Measurements from ENCODE around the gene PRM1.

Gene PRM1

DNA sequence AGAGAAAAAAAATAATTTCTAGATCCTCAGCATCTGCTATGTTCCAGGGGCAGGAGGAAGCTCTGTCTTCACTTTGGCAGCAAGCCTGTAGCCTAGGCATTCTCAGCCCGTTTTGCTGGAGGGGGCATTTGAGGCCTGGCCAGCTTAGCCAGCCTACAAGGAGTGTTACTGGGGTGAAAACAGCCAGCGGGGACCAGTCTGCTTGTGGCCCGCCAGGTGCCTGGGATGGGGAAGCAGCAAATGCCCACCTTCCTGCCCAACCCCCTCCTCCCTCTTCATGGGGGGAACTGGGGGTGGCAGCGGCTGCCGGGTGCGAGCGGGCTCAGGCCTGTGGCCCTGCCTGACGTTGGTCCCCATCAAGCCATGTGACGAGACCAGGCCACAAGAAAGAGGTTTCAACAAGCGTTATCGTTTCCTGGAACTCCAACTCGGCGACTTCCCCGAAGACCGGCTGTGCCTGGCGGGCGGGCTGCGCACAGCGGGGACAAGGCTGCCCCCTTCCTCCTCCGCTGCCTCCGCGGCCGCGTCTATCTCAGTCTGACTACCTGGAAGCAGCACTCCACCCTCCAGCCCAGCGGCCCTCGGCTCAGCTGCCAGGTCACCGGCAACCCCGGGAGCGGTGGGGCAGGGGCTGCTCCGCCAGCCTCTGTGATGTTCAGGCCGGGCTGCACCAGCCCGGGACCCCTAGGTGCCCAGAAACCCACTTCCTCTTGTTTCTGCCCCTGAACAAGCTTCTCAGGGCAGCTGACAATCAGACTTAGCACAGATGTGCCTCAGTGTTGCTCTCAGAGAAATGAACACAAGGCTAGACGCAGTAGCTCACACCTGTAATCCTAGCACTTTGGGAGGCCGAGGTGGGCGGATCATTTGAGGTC is 48.0 kb downstream of the PRM1 start:
- no peak for DNase-seq

DNA sequence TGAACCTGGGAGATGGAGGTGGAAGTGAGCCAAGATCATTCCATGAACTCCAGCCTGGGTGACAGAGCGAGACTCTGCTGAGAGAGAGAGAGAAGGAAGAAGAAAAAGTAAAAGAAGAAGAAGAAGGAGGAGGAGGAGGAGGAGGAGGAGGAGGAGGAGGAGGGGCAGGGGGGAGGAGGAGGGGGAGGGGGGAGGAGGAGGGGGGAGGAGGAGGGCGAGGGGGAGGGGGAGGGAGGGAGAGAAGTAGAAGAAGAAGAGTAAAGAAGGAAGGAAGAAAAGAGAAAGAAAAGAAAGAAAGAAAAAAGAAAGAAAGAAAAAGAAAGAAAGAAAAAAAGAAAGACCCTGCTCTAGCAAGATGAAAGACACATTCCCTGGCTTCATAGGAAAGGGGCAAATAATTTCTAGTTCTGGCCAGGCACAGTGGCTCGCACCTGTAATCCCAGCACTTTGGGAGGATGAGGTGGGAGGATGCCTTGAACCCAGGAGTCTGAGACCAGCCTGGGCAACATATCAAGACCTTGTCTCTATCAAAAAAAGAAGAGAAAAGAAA is 48.8 kb downstream of the PRM1 start:
- DNase-seq, result no peak

DNA sequence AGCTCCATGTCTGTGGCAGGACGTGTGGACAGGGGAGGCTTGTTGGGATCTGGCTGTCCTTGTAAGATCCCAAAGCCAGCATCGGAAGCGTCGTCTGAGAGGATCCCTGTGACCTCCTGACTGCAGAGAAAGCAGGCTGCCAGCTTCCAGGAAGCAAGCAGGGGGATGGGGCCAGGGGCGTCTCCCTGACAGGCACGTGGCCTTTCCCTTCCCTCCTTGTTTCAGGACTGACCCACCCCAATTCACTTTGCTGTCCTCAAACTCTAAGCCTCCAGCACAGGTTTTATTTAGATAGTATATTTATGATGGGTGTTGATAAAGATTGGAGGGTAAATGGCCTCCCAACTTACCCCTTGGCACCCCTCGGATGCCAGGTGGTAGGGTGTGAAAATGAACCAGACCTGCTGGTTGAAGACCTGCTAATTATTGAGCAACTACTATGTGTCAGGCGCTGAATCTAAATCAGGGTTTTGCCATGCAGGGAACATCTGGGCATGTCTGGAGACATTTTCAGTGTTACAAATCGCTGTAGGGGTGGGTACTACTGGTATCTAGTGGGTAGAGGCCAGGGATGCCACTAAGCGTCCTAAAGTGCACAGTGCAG is 49.7 kb downstream of the PRM1 start:
- DNase-seq, result no peak
